Measurements from ENCODE around the gene ATF3. TPM values are rescaled to one million over a fixed set of nuclear protein-coding genes. Genes with fewer than 3 reads are reported as not detected.

Gene ATF3
- total RNA-seq, 1 donor from 2014 or later: 34.9 TPM

GRCh38 chr1:212585210-212585609 lies 23.4 kb upstream of the ATF3 start:
- TF ChIP-seq CTCF (IDR thresholded peaks at IDR 0.05) (no peak), POLR2AphosphoS5 (IDR thresholded peaks at IDR 0.05; ENCODE audit: insufficient read depth in 1 of 2, low read depth in 1 of 2) (no peak), POLR2A (IDR thresholded peaks at IDR 0.05) (no peak)
- H3K27me3 ChIP-seq: no peaks in the 10 kb centered on the region
- H3K9me3 ChIP-seq: no peaks in the 10 kb centered on the region
- no peaks in the 10 kb centered on the region for H3K36me3 ChIP-seq
- H3K4me3 ChIP-seq: no peak overlapping the region
- intact Hi-C loops (cut with DNase I): loop anchor here (5.0 kb wide), 1 partner anchor 1532 kb away; no protein-coding TSS in a partner anchor
- peak in 1 of 2 donors; percentile 79 for DNase-seq (ENCODE audit: extremely low spot score in 2 of 2)
- no peak overlapping the region for H3K27ac ChIP-seq
- H3K4me1 ChIP-seq: no peaks in the 10 kb centered on the region

GRCh38 chr1:212586206-212587015 lies 22.1 kb upstream of the ATF3 start:
- no peaks in the 10 kb centered on the region for H3K36me3 ChIP-seq
- H3K27ac ChIP-seq: no peak overlapping the region
- DNase-seq (ENCODE audit: extremely low spot score in 2 of 2): no peak
- no peaks in the 10 kb centered on the region for H3K4me1 ChIP-seq
- no peaks in the 10 kb centered on the region for H3K9me3 ChIP-seq
- no peaks in the 10 kb centered on the region for H3K27me3 ChIP-seq
- intact Hi-C loops (cut with DNase I): loop anchor here (5.0 kb wide), 1 partner anchor 1531 kb away; no protein-coding TSS in a partner anchor
- no peak overlapping the region for H3K4me3 ChIP-seq
- TF ChIP-seq CTCF (IDR thresholded peaks at IDR 0.05): no peak
- TF ChIP-seq POLR2AphosphoS5 (IDR thresholded peaks at IDR 0.05; ENCODE audit: insufficient read depth in 1 of 2, low read depth in 1 of 2): no peak
- no peak for TF ChIP-seq POLR2A (IDR thresholded peaks at IDR 0.05)

GRCh38 chr1:212587016-212587887 lies 21.3 kb upstream of the ATF3 start:
- no peaks in the 10 kb centered on the region for H3K27me3 ChIP-seq
- no peaks in the 10 kb centered on the region for H3K9me3 ChIP-seq
- no peak overlapping the region for H3K27ac ChIP-seq
- TF ChIP-seq CTCF (IDR thresholded peaks at IDR 0.05): no peak
- no peak for TF ChIP-seq POLR2A (IDR thresholded peaks at IDR 0.05)
- TF ChIP-seq POLR2AphosphoS5 (IDR thresholded peaks at IDR 0.05; ENCODE audit: insufficient read depth in 1 of 2, low read depth in 1 of 2): no peak
- intact Hi-C loops (cut with DNase I): loop anchor here (5.0 kb wide), 1 partner anchor 1530 kb away; no protein-coding TSS in a partner anchor
- no peaks in the 10 kb centered on the region for H3K4me1 ChIP-seq
- H3K36me3 ChIP-seq: no peaks in the 10 kb centered on the region
- DNase-seq (ENCODE audit: extremely low spot score in 2 of 2): no peak
- no peak overlapping the region for H3K4me3 ChIP-seq

GRCh38 chr1:212587888-212588510 lies 20.6 kb upstream of the ATF3 start:
- H3K27me3 ChIP-seq: no peaks in the 10 kb centered on the region
- TF ChIP-seq CTCF (IDR thresholded peaks at IDR 0.05): no peak
- no peak for TF ChIP-seq POLR2A (IDR thresholded peaks at IDR 0.05)
- TF ChIP-seq POLR2AphosphoS5 (IDR thresholded peaks at IDR 0.05; ENCODE audit: insufficient read depth in 1 of 2, low read depth in 1 of 2): no peak
- no peaks in the 10 kb centered on the region for H3K9me3 ChIP-seq
- intact Hi-C loops (cut with DNase I): loop anchor here (5.0 kb wide), 1 partner anchor 1529 kb away; no protein-coding TSS in a partner anchor
- H3K36me3 ChIP-seq: no peaks in the 10 kb centered on the region
- peak in 1 of 2 donors; percentile 62 for DNase-seq (ENCODE audit: extremely low spot score in 2 of 2)
- H3K4me1 ChIP-seq: no peaks in the 10 kb centered on the region
- no peak overlapping the region for H3K27ac ChIP-seq
- H3K4me3 ChIP-seq: no peak overlapping the region

All from vagina (tissue), 2 donors.